Kidney tubule cell (primary cell): ENCODE measurements around the gene LRCH1.

Experiments used
- DNase-seq: peaks from one replicate; pipeline ENCODE4 v3.0.0-alpha.2; 2018; ENCODE audit warnings: low spot score

LRCH1 gene

DNA sequence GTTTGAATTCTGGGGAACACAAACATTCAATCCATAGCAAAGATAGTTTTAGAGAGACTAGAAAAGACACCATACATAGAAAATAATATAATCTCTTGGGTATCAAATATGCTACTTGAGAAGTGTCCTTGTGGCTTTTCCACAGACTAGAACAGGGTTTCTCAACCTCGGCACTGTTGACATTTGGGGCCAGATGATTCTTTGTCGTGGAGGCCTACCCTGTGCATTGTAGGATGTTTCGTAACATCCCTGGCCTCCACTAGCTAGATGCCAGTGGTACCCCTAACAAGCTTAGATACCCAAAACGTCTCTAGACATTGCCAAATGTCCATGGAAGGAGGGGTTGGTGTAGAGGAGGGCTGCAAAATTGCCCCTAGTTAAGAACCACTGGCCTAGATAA is 246.2 kb downstream of the LRCH1 start:
- DNase-seq = no peak

DNA sequence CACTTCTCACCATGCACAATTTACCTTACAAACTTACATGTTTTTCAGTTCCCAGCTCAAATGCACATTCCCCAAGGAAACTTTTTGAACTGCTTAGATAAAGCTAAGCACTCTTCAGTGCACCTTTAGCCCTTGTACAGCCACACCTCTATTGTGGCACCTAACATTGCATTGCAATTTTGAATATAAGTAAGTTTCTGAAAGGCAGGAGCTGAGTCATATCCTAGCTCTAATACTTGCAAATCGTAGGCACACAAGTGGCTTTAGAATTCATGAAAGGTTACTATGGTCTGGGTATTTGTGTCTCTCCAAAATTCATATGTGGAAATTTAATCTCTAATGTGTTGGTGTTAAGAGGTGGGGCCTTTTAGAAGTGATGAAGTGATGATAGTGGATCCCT is 248.9 kb downstream of the LRCH1 start:
- peak; percentile 15 for DNase-seq
